ENCODE measurements around the gene C1QTNF1. TPM values are rescaled to one million over a fixed set of nuclear protein-coding genes. Genes with fewer than 3 reads are reported as not detected.

C1QTNF1 gene
- total RNA-seq, 1 donor from 2014 or later: 41.7 TPM

GRCh38 chr17:79039171-79039570, 15.2 kb downstream of the C1QTNF1 start:
- no peak for DNase-seq (ENCODE audit: low spot score)

- no peak for DNase-seq (ENCODE audit: low spot score)
Observed at GRCh38 chr17:79039886-79040285, 15.9 kb downstream of the C1QTNF1 start.

GRCh38 chr17:79041041-79041570, 17.1 kb downstream of the C1QTNF1 start:
- DNase-seq (ENCODE audit: low spot score): no peak

GRCh38 chr17:79041723-79042420, 17.9 kb downstream of the C1QTNF1 start:
- no peak for DNase-seq (ENCODE audit: low spot score)

- DNase-seq (ENCODE audit: low spot score): peak; percentile 43
Observed at GRCh38 chr17:79042421-79043190, 18.6 kb downstream of the C1QTNF1 start.

- DNase-seq (ENCODE audit: low spot score): no peak
Observed at GRCh38 chr17:79043191-79043930, 19.4 kb downstream of the C1QTNF1 start.

GRCh38 chr17:79043931-79044320, 20.0 kb downstream of the C1QTNF1 start:
- no peak for DNase-seq (ENCODE audit: low spot score)

GRCh38 chr17:79044462-79044861, 20.5 kb downstream of the C1QTNF1 start:
- no peak for DNase-seq (ENCODE audit: low spot score)

GRCh38 chr17:79045001-79045729, 21.2 kb downstream of the C1QTNF1 start:
- DNase-seq (ENCODE audit: low spot score): no peak

- peak; percentile 56 for DNase-seq (ENCODE audit: low spot score)
Observed at GRCh38 chr17:79045842-79046196, 21.9 kb downstream of the C1QTNF1 start.

GRCh38 chr17:79046197-79046915, 22.4 kb downstream of the C1QTNF1 start:
- no peak for DNase-seq (ENCODE audit: low spot score)

- DNase-seq (ENCODE audit: low spot score): no peak
Observed at GRCh38 chr17:79046916-79047280, 22.9 kb downstream of the C1QTNF1 start.

- DNase-seq (ENCODE audit: low spot score): no peak
Observed at GRCh38 chr17:79047291-79047920, 23.4 kb downstream of the C1QTNF1 start.

GRCh38 chr17:79047923-79048825, 24.2 kb downstream of the C1QTNF1 start:
- DNase-seq (ENCODE audit: low spot score): no peak

- DNase-seq (ENCODE audit: low spot score): no peak
Observed at GRCh38 chr17:79048826-79049755, 25.1 kb downstream of the C1QTNF1 start.

- no peak for DNase-seq (ENCODE audit: low spot score)
Observed at GRCh38 chr17:79049821-79050220, 25.9 kb downstream of the C1QTNF1 start.

- DNase-seq (ENCODE audit: low spot score): no peak
Observed at GRCh38 chr17:79050551-79050950, 26.6 kb downstream of the C1QTNF1 start.

- no peak for DNase-seq (ENCODE audit: low spot score)
Observed at GRCh38 chr17:79051306-79051705, 27.3 kb downstream of the C1QTNF1 start.
